ENCODE results near the gene RAB40C. TPM values are rescaled to one million over a fixed set of nuclear protein-coding genes. Genes with fewer than 3 reads are reported as not detected.

Gene RAB40C
- total RNA-seq, 1 experiment from 2014 or later: 22.5 TPM

- TF ChIP-seq ATF6 (CRISPR knock-in tag; IDR thresholded peaks at IDR 0.05) (no peak), GRHL2 (CRISPR knock-in tag; IDR thresholded peaks at IDR 0.05; ENCODE audit: insufficient replicate concordance, severe bottlenecking) (no peak), MLX (CRISPR knock-in tag; IDR thresholded peaks at IDR 0.05) (no peak), ETV6 (CRISPR knock-in tag; IDR thresholded peaks at IDR 0.05) (no peak), ZNF671 (CRISPR knock-in tag; IDR thresholded peaks at IDR 0.05) (no peak), KAT7 (CRISPR knock-in tag; IDR thresholded peaks at IDR 0.05; ENCODE audit: borderline replicate concordance) (no peak), ATF1 (CRISPR knock-in tag; IDR thresholded peaks at IDR 0.05) (no peak), ZNF317 (CRISPR knock-in tag; IDR thresholded peaks at IDR 0.05; ENCODE audit: borderline replicate concordance, low read depth) (no peak), ZNF396 (CRISPR knock-in tag; IDR thresholded peaks at IDR 0.05; ENCODE audit: borderline replicate concordance) (no peak), ZNF416 (CRISPR knock-in tag; IDR thresholded peaks at IDR 0.05) (no peak), PREB (CRISPR knock-in tag; IDR thresholded peaks at IDR 0.05; ENCODE audit: borderline replicate concordance) (no peak), NFATC4 (CRISPR knock-in tag; IDR thresholded peaks at IDR 0.05) (no peak), AR (CRISPR knock-in tag; IDR thresholded peaks at IDR 0.05) (no peak), ERG (CRISPR knock-in tag; IDR thresholded peaks at IDR 0.05) (no peak), GTF2I (CRISPR knock-in tag; conservative IDR thresholded peaks at IDR 0.05) (no peak)
Observed at GRCh38 chr16:672371-672770, 82.5 kb downstream of the RAB40C start (continued).

- no peak overlapping the region for H3K27ac Mint-ChIP-seq
- H3K4me3 Mint-ChIP-seq: no peak overlapping the region
- H3K9me3 Mint-ChIP-seq: no peaks in the 10 kb centered on the region
- CTCF ChIA-PET: no interaction called here
- peaks cover 12% of the 10 kb centered on the region for H3K4me1 Mint-ChIP-seq
- peaks cover 11% of the 10 kb centered on the region for H3K36me3 Mint-ChIP-seq
- POLR2A ChIA-PET: no interaction called here
- ATAC-seq (no peak), DNase-seq (ENCODE audit: low spot score) (no peak)
- no peaks in the 10 kb centered on the region for H3K27me3 Mint-ChIP-seq (ENCODE audit: low read depth)
- TF ChIP-seq ZNF219 (CRISPR knock-in tag; IDR thresholded peaks at IDR 0.05; ENCODE audit: borderline replicate concordance) (no peak), NR1H2 (CRISPR knock-in tag; IDR thresholded peaks at IDR 0.05) (no peak), SOX15 (CRISPR knock-in tag; IDR thresholded peaks at IDR 0.05) (no peak), ZNF532 (CRISPR knock-in tag; IDR thresholded peaks at IDR 0.05; ENCODE audit: borderline replicate concordance) (no peak), ZNF396 (CRISPR knock-in tag; IDR thresholded peaks at IDR 0.05; ENCODE audit: borderline replicate concordance) (no peak), CREM (CRISPR knock-in tag; IDR thresholded peaks at IDR 0.05) (no peak), EMX1 (CRISPR knock-in tag; IDR thresholded peaks at IDR 0.05) (no peak), GABPB1 (CRISPR knock-in tag; IDR thresholded peaks at IDR 0.05) (no peak), IRF2 (CRISPR knock-in tag; IDR thresholded peaks at IDR 0.05; ENCODE audit: borderline replicate concordance, low read depth) (no peak), JAZF1 (CRISPR knock-in tag; IDR thresholded peaks at IDR 0.05) (no peak), FOXP1 (CRISPR knock-in tag; IDR thresholded peaks at IDR 0.05; ENCODE audit: borderline replicate concordance) (no peak)
Observed at GRCh38 chr16:672851-673250, 83.0 kb downstream of the RAB40C start.

All from WTC11 (cell line).